GM12878 (cell line): ENCODE results near the gene OTUB1. TPM values are rescaled to one million over a fixed set of nuclear protein-coding genes. Genes with fewer than 3 reads are reported as not detected.

Experiments used
- ATAC-seq: fragments of 200-7000 bp; cut with Tn5 transposase; 3 replicates; pipeline ENCODE4 v1.9.1; 2020; ENCODE audit warnings: mild to moderate bottlenecking, moderate library complexity
- BruUV-seq: library from RNA; stranded (reverse); fragments of 400-500 nt; replicated peaks from 2 replicates; lab custom pipeline; 2021; lab: Mats Ljungman, UMichigan
- CTCF ChIA-PET: fragments of 300-600 bp; sonication (Branson Sonifier 250); formaldehyde crosslinking; extraction: SDS; loops from one replicate; lab custom pipeline; 2021; ENCODE audit warnings: inconsistent platforms; lab: Yijun Ruan, JAX
- POLR2A ChIA-PET: fragments of 350-600 bp; formaldehyde crosslinking; extraction: SDS; loops from one replicate; lab custom pipeline; 2021; ENCODE audit warnings: inconsistent platforms; lab: Charles Lee
- RAD21 ChIA-PET: fragments of 300-600 bp; sonication (Branson Sonifier 250); formaldehyde crosslinking; loops from one replicate; lab custom pipeline; 2023; ENCODE audit warnings: antibody characterized with exemption; ENCODE audit not compliant: unreplicated experiment; lab: Charles Lee
- SMC1A ChIA-PET: fragments of 300-600 bp; sonication (Branson Sonifier 250); formaldehyde crosslinking; loops from one replicate; lab custom pipeline; 2023; ENCODE audit not compliant: unreplicated experiment, uncharacterized antibody; lab: Charles Lee
- DNase-seq: peaks from one replicate; pipeline ENCODE4 v3.0.0-alpha.2; 2011; ENCODE audit warnings: low read depth, low spot score
- FAIRE-seq: peaks from 3 replicates; lab custom pipeline; 2011; peaks lifted over from hg19 to GRCh38; lab: Jason Lieb, UNC
- H2AFZ ChIP-seq: 2 replicates; pipeline ENCODE4 v1.6.0; 2011; ENCODE audit warnings: low read depth, low read length, control low read depth; ENCODE audit not compliant: control insufficient read depth
- H3K27ac ChIP-seq: 2 replicates; pipeline ENCODE4 v1.5.1; 2011; ENCODE audit warnings: control low read depth; ENCODE audit not compliant: control insufficient read depth, insufficient read depth
- H3K27me3 ChIP-seq, 2 experiments: replicated peaks in 1 of 2; 2 replicates each; pipeline versions ENCODE4 v1.6.0 to v1.6.1; 2011; ENCODE audit warnings: low read length in 1 of 2; ENCODE audit not compliant: control insufficient read depth in 2 of 2, insufficient read depth in 2 of 2
- H3K36me3 ChIP-seq, 2 experiments: 2 replicates each; pipeline ENCODE4 v1.5.1; 2011; ENCODE audit warnings: low read length in 1 of 2; ENCODE audit not compliant: control insufficient read depth in 2 of 2, insufficient read depth in 2 of 2
- H3K4me1 ChIP-seq: 2 replicates; pipeline ENCODE4 v1.6.1; 2011; ENCODE audit warnings: mild to moderate bottlenecking, low read length, moderate library complexity, mixed read lengths; ENCODE audit not compliant: control insufficient read depth, insufficient read depth
- H3K4me2 ChIP-seq: 2 replicates; pipeline ENCODE4 v1.6.0; 2011; ENCODE audit warnings: control low read depth; ENCODE audit not compliant: control insufficient read depth, insufficient read depth
- H3K4me3 ChIP-seq: fragments of 200-600 bp; sonication (generic); 2 replicates; pipeline ENCODE4 v1.5.1; 2016
- H3K79me2 ChIP-seq: 2 replicates; pipeline ENCODE4 v1.6.0; 2011; ENCODE audit warnings: low read length; ENCODE audit not compliant: control insufficient read depth, insufficient read depth
- H3K9ac ChIP-seq: 2 replicates; pipeline ENCODE4 v1.8.0; 2011; ENCODE audit warnings: low read length, control low read depth, mixed read lengths; ENCODE audit not compliant: control insufficient read depth, insufficient read depth
- H3K9me3 ChIP-seq: replicated peaks from 3 replicates; pipeline ENCODE4 v1.5.1; 2011; ENCODE audit warnings: mild to moderate bottlenecking, low read length; ENCODE audit not compliant: control insufficient read depth, insufficient read depth
- H4K20me1 ChIP-seq: 2 replicates; pipeline ENCODE4 v1.6.0; 2011; ENCODE audit not compliant: control insufficient read depth, insufficient read depth
- CBX3 ChIP-seq: fragments of 200-600 bp; sonication (generic); IDR thresholded peaks from 2 replicates; pipeline ENCODE4 v1.6.1; 2016; ENCODE audit warnings: low read depth, borderline replicate concordance
- CEBPB ChIP-seq, 2 experiments: fragments of 150-350 bp in 1 of 2; IDR thresholded peaks; 2 replicates each; pipeline ENCODE4 v1.6.1; 2012 to 2014; ENCODE audit warnings: low read depth in 2 of 2, low read length in 2 of 2, borderline replicate concordance in 1 of 2, inconsistent platforms in 1 of 2
- CHD1 ChIP-seq: IDR thresholded peaks from 2 replicates; pipeline ENCODE4 v1.6.1; 2012; ENCODE audit warnings: low read depth, low read length, improper control_type of control experiment
- CHD2 ChIP-seq: IDR thresholded peaks from 2 replicates; pipeline ENCODE4 v1.6.1; 2011; ENCODE audit warnings: low read depth, low read length, improper control_type of control experiment, borderline replicate concordance
- CREM ChIP-seq: IDR thresholded peaks from 2 replicates; pipeline ENCODE4 v1.6.1; 2014; ENCODE audit warnings: antibody characterized with exemption, low read depth
- NFXL1 ChIP-seq: fragments of 450-650 bp; IDR thresholded peaks from 2 replicates; pipeline ENCODE4 v1.6.1; 2017; ENCODE audit warnings: antibody characterized with exemption, mild to moderate bottlenecking, borderline replicate concordance
- SIX5 ChIP-seq: IDR thresholded peaks from 2 replicates; pipeline ENCODE4 v1.6.1; 2011; ENCODE audit warnings: mild to moderate bottlenecking, low read depth, low read length, moderate library complexity; ENCODE audit not compliant: severe bottlenecking
- SMARCA5 ChIP-seq: fragments of 450-650 bp; IDR thresholded peaks from 2 replicates; pipeline ENCODE4 v1.6.1; 2017; ENCODE audit warnings: mild to moderate bottlenecking
- SRF ChIP-seq, 2 experiments: IDR thresholded peaks; 2 replicates each; pipeline ENCODE4 v1.6.1; 2011; ENCODE audit warnings: low read depth in 2 of 2, low read length in 2 of 2, mild to moderate bottlenecking in 1 of 2, moderate library complexity in 1 of 2
- SUZ12 ChIP-seq: fragments of 200-600 bp; sonication (generic); IDR thresholded peaks from one replicate; pipeline ENCODE4 v1.6.1; 2018; ENCODE audit warnings: antibody characterized with exemption, mild to moderate bottlenecking; ENCODE audit not compliant: unreplicated experiment
- TCF7 ChIP-seq: IDR thresholded peaks from 2 replicates; pipeline ENCODE4 v1.6.1; 2014; ENCODE audit warnings: antibody characterized with exemption, borderline replicate concordance
- ZZZ3 ChIP-seq: IDR thresholded peaks from 2 replicates; pipeline ENCODE4 v1.6.1; 2011; ENCODE audit warnings: low read depth; ENCODE audit not compliant: control insufficient read depth, insufficient read length
- WGBS: methylation state at CpG from one replicate; pipeline ENCODE4 v1.1.6; 2016; ENCODE audit warnings: low lambda C conversion rate; ENCODE audit not compliant: insufficient replicate concordance, insufficient coverage; ENCODE audit errors: missing lambda C conversion rate; 5-methylcytosine and 5-hydroxymethylcytosine counted together
- in situ Hi-C: fragments of 300-500 bp; cut with MboI; formaldehyde crosslinking; loops from 9 replicates; pipeline ENCODE4 v1.14.3; 2018; ENCODE audit warnings: mixed read lengths
- intact Hi-C: fragments of 100-400 bp; cut with micrococcal nuclease; formaldehyde crosslinking; loops from one replicate; pipeline ENCODE4 v1.14.2; 2022; ENCODE audit not compliant: unreplicated experiment
- polyA plus RNA-seq, 11 experiments: library from polyadenylated mRNA; depleted of rRNA in 4 of 11; unstranded in 6 of 11; stranded (reverse) in 5 of 11; fragments of >200 nt; fragmentation: Nextera tagmentation in 4 of 11; fragmentation: Illumina TruSeq in 1 of 11; extraction: Ambion mirVana in 4 of 11; extraction: Trizol in 1 of 11; gene quantifications; 1 replicate in 1 of 11; 2 replicates in 10 of 11; pipeline versions ENCODE4 v1.2.1 to v1.2.3, GENCODE V29; 2011 to 2016; ENCODE audit warnings: inconsistent platforms in 2 of 11, missing spikeins in 2 of 11, low read depth in 1 of 11
- total RNA-seq, 4 experiments: library from RNA; depleted of rRNA in 3 of 4; stranded (reverse); fragments of >200 nt in 3 of 4; fragmentation: Illumina TruSeq in 1 of 4; extraction: Trizol in 1 of 4; gene quantifications; 2 replicates each; pipeline versions ENCODE4 v1.2.1 to v1.2.3, GENCODE V29; 2013 to 2021
- TF ChIP-seq, protein P1 (sequence below): fragments of 450-650 bp; IDR thresholded peaks from 2 replicates; pipeline ENCODE4 v1.6.1; 2017; ENCODE audit warnings: mild to moderate bottlenecking
- TF ChIP-seq, protein P2 (sequence below): IDR thresholded peaks from 2 replicates; pipeline ENCODE4 v1.6.1; 2012; ENCODE audit warnings: low read depth, low read length, improper control_type of control experiment
- TF ChIP-seq, protein P3 (sequence below): fragments of 450-650 bp; conservative IDR thresholded peaks from 2 replicates; pipeline ENCODE4 v1.6.1; 2017; ENCODE audit warnings: mild to moderate bottlenecking, moderate library complexity

The OTUB1 gene
- total and polyA plus RNA-seq, 10 of the 15 experiments (the other 5 are each of a cell fraction or from before 2014, with no cell fraction given) = 49.6 to 225 (median 131) TPM

DNA sequence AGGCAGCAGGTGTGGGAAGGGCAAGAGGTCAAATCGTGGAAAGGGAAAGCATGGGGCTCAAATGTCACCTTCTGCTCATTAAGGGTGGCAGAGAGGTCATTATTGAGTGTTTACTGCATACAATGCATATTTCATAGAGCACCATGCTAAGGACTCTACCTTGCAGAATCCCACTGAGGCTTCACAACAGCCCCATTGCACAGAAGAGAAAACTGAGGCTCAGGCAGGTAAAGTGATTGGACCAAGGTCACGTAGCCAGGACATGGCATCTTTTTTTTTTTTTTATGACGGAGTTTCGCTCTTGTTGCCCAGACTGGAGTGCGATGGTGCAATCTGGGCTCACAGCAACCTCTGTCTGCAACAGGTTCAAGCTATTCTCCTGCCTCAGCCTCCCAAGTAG lies 57.3 kb downstream of the OTUB1 start (continued):
- TF ChIP-seq CBX3 (no peak), CEBPB (IDR thresholded peaks at IDR 0.05; ENCODE audit: borderline replicate concordance in 1 of 2, low read depth in 2 of 2, low read length in 2 of 2) (no peak), NFXL1 (no peak), CREM (no peak), SIX5 (no peak), CHD2 (no peak), SRF (IDR thresholded peaks at IDR 0.05; ENCODE audit: low read depth in 2 of 2, low read length in 2 of 2) (no peak)
- TF ChIP-seq, protein P1, sequence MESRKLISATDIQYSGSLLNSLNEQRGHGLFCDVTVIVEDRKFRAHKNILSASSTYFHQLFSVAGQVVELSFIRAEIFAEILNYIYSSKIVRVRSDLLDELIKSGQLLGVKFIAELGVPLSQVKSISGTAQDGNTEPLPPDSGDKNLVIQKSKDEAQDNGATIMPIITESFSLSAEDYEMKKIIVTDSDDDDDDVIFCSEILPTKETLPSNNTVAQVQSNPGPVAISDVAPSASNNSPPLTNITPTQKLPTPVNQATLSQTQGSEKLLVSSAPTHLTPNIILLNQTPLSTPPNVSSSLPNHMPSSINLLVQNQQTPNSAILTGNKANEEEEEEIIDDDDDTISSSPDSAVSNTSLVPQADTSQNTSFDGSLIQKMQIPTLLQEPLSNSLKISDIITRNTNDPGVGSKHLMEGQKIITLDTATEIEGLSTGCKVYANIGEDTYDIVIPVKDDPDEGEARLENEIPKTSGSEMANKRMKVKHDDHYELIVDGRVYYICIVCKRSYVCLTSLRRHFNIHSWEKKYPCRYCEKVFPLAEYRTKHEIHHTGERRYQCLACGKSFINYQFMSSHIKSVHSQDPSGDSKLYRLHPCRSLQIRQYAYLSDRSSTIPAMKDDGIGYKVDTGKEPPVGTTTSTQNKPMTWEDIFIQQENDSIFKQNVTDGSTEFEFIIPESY = no peak
- TF ChIP-seq, protein P2, sequence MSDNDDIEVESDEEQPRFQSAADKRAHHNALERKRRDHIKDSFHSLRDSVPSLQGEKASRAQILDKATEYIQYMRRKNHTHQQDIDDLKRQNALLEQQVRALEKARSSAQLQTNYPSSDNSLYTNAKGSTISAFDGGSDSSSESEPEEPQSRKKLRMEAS = no peak
- TF ChIP-seq, all 136 proteins: peak for 0

DNA sequence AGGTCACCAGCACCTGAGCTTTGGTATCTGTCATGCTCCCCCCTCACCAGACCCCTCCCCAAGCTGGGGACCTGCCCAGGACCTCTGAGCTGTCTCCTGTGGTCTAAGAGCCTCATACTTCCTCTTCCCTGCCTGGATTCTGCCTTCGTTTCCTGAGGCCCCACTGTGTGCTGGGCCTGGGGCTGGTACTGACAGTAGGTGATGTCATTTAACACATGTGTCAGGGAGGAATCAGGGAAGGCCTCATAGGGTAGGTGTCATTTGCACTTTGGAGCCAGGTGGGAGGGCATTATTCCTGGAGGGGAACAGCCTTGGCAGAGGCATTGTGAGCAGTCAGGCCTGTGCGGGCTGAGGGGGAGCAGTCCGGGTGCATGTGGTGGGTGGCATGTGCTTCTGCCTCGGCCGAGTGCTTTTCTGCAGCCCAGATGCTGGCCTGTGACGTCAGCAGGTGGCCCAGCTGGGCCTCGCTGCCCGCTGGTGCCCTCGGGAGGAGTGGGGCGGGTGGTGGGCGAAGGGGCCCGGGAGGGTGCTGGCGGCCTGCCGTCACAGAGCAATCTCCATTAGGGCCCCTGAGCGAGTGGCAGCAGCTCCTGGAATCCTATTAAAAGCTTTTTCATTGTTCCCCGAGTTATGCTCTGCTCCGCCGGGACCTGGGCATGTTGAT lies 58.6 kb downstream of the OTUB1 start:
- CTCF ChIA-PET = interaction anchor here (1.3 kb wide), 1 partner anchor 42 kb away, joined by 3 read pairs; no protein-coding TSS in a partner anchor
- intact Hi-C loops (no loop called here), in situ Hi-C loops (no loop called here)
- TF ChIP-seq ZZZ3 = no peak
- TF ChIP-seq CHD1 = no peak
- no peak for TF ChIP-seq SMARCA5
- TF ChIP-seq TCF7 = no peak
- no peak for TF ChIP-seq SUZ12
- TF ChIP-seq, protein P3, sequence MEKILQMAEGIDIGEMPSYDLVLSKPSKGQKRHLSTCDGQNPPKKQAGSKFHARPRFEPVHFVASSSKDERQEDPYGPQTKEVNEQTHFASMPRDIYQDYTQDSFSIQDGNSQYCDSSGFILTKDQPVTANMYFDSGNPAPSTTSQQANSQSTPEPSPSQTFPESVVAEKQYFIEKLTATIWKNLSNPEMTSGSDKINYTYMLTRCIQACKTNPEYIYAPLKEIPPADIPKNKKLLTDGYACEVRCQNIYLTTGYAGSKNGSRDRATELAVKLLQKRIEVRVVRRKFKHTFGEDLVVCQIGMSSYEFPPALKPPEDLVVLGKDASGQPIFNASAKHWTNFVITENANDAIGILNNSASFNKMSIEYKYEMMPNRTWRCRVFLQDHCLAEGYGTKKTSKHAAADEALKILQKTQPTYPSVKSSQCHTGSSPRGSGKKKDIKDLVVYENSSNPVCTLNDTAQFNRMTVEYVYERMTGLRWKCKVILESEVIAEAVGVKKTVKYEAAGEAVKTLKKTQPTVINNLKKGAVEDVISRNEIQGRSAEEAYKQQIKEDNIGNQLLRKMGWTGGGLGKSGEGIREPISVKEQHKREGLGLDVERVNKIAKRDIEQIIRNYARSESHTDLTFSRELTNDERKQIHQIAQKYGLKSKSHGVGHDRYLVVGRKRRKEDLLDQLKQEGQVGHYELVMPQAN = no peak

More for the DNA sequence above, 58.6 kb downstream of the OTUB1 start:
- no peak for ATAC-seq
- Histone ChIP-seq H3K9ac (no peak overlapping the region), H4K20me1 (no peaks in the 10 kb centered on the region), H3K27ac (no peak overlapping the region), H3K4me2 (no peak overlapping the region), H3K79me2 (no peaks in the 10 kb centered on the region), H2AFZ (no peak overlapping the region), H3K4me3 (no peak overlapping the region), H3K27me3 (no peaks in the 10 kb centered on the region), H3K4me1 (no peaks in the 10 kb centered on the region), H3K9me3 (no peaks in the 10 kb centered on the region), H3K36me3 (no peaks in the 10 kb centered on the region)
- DNase-seq = no peak
- FAIRE-seq = no peak
- no TSS peak for BruUV-seq
- ChIA-PET RAD21 (no interaction called here), SMC1A (no interaction called here), POLR2A (no interaction called here)
- 19% methylated on average over 16 of the region's 18 CpGs for WGBS
